GM12873 (cell line): ENCODE results near the gene DPYSL4.

Source experiments
- CTCF ChIP-seq: IDR thresholded peaks from 2 replicates; pipeline ENCODE4 v1.5.1; 2012; ENCODE audit warnings: low read depth, mild to moderate bottlenecking, moderate library complexity, low read length, control low read depth; ENCODE audit not compliant: insufficient read depth; ENCODE audit errors: missing control alignments

The DPYSL4 gene

GRCh38 chr10:132156382-132156781 is 30.4 kb upstream of the DPYSL4 start:
- no peak for TF ChIP-seq CTCF

GRCh38 chr10:132157101-132157500 is 29.6 kb upstream of the DPYSL4 start:
- TF ChIP-seq CTCF, result no peak

GRCh38 chr10:132158122-132158741 is 28.5 kb upstream of the DPYSL4 start:
- no peak for TF ChIP-seq CTCF

GRCh38 chr10:132158823-132159222 is 27.9 kb upstream of the DPYSL4 start:
- no peak for TF ChIP-seq CTCF

- no peak for TF ChIP-seq CTCF
These were observed 24.7 kb upstream of the DPYSL4 start for GRCh38 chr10:132162021-132162531.

- TF ChIP-seq CTCF, result no peak
These were observed 24.0 kb upstream of the DPYSL4 start for GRCh38 chr10:132162590-132163277.

GRCh38 chr10:132163278-132163765 is 23.4 kb upstream of the DPYSL4 start:
- TF ChIP-seq CTCF, result peak; percentile 43
